Measurements from ENCODE around the gene CFAP73. TPM values are rescaled to one million over a fixed set of nuclear protein-coding genes. Genes with fewer than 3 reads are reported as not detected.
A peak's percentile ranks its signal among the peaks of the same experiment; 100 is the strongest.
"Not testable (repeated sequence)": the region's sequence is repeated elsewhere in the genome, so short reads cannot be mapped to it uniquely, and the experiment has no call there.

CFAP73 gene
- total RNA-seq, 1 donor from 2014 or later = 0.25 TPM

GRCh38 chr12:113141716-113142115 is 7.8 kb upstream of the CFAP73 start:
- DNase-seq (ENCODE audit: low read depth) = not testable (repeated sequence)

- DNase-seq (ENCODE audit: low read depth) = peak; percentile 41
These were observed 7.2 kb upstream of the CFAP73 start for GRCh38 chr12:113142173-113142885.

DNA sequence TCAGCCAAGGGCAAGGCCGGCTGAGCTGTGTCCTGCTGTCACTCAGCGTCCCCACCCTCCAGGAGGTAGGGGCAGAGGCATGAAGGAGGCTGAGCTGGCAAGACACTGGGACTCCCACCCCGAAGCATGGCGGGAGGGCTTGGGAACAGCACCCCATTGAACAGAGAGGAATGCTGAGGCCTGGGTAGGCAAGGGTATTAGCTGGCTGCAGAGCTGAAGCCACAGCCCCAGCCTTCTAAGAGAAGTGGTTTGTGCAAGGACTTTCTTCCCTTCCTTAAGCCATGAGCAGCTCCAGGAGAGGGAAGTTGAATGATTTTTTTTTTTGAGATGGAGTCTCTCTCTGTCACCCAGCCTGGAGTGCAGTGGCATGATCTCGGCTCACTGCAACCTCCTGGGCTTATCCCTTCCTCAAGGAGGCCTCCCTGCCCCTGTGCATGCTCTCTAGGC is 6.6 kb upstream of the CFAP73 start:
- no peak for DNase-seq (ENCODE audit: low read depth)

- no peak for DNase-seq (ENCODE audit: low read depth)
These were observed 5.6 kb upstream of the CFAP73 start for GRCh38 chr12:113143959-113144358.

DNA sequence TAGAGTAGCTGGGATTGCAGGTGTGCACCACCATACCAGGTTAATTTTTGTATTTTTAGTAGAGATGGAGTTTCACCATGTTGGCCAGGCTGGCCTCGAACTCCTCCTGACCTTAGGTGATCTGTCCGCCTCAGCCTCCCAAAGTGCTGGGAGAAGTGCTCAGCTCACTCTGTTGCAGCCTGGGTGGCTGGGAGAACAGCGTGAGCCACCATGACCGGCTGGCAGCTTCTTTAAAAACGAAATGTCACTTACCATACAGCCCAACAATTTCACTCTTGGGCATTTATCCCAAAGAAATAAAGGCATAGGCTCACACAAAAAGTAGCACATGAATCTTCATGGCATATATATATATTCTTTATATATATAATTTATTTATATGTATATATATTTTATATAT is 4.7 kb upstream of the CFAP73 start:
- DNase-seq (ENCODE audit: low read depth) = no peak

GRCh38 chr12:113145720-113146551 is 3.6 kb upstream of the CFAP73 start:
- peak; percentile 64 for DNase-seq (ENCODE audit: low read depth)

- DNase-seq (ENCODE audit: low read depth) = no peak
These were observed 2.5 kb upstream of the CFAP73 start for GRCh38 chr12:113146999-113147398.

DNA sequence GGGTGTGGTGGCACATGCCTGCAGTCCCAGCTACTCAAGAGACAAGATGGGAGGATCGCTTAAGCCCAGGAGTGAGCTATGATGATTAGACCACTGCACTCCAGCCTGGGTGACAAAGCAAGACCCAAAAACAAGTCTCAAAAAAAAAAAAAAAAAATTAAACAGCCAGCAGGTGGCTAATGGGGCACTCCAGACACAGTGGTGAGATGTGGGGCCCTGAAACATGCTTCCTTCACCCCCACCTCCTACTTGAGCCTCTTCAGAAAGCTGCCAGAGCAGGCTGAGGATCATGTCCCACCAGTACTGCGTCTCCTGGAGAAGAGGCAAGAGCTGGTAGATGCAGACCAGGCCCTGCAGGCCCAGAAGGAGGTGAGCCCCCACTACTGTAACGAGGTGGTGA is 2.1 kb downstream of the CFAP73 start:
- DNase-seq (ENCODE audit: low read depth) = no peak

GRCh38 chr12:113152196-113152834 is 2.8 kb downstream of the CFAP73 start:
- DNase-seq (ENCODE audit: low read depth) = no peak

DNA sequence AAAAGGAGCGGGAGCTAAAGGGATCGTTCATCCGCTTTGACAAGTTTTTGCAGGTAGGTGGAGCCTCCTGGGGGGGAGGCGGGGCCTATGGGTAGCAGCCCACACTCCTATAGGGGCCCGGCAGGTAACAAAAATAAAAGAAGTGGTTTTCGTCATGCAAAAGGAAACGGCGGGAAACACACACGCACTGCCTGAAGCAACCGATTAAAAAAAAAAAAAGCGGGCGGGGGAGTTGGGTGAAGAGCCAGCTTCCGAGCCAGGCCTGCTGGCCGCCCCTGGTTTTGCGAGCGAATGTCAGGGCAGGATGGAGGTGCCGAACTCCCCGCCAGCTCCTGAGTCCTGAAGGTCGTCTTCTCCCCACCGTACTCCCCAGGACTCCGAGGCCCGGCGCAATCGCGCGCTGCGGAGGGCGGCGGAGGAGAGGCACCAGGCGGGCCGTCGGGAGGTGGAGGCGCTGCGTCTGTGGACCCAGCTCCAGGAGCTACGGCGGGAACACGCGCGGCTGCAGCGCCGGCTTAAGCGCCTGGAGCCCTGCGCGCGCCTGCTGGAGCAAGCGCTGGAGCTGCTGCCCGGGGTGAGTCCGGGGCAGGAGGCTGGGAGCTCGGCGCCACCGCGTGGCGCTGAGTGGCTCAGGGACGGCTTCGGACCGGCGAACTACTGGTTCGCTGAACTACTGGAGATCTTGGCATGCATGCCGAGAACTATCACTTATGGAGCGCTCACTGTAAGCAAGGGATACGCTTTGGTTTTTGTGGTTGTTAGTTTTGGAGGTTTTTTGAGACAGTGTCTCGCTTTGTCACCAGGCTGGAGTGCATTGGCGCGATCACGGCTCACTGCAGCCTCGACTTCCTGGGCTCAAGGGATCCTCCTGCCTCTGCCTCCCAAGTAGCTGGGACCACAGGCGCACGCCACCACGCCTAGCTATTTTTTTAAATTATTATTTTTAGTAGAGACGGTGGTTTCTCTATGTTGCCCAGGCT is 3.6 kb downstream of the CFAP73 start:
- DNase-seq (ENCODE audit: low read depth) = peak; percentile 72

DNA sequence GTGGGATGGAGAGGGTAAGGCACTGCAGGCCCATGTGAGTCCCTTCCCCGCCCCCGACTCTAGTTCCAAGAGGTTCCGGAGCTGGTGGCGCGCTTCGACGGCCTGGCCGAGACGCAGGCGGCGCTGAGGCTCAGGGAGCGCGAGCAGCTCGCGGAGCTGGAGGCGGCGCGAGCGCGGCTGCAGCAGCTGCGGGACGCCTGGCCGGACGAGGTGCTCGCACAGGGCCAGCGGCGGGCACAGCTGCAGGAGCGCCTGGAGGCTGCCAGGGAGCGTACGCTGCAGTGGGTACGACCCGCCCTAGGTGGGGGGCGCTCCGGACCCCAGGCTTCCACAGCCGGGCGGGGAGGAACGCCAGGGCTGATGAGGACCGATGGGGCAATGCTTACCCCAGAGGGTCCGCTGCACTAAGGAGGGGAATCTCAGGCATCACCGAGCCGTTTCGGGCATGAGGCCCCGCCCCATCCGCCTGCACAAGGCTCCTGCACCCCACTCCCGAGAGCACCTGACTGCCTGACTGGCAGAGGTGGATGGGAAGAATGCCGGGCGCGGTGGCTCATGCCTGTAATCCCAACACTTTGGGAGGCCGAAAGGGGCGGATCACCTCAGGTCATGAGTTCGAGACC is 4.9 kb downstream of the CFAP73 start:
- no peak for DNase-seq (ENCODE audit: low read depth)

DNA sequence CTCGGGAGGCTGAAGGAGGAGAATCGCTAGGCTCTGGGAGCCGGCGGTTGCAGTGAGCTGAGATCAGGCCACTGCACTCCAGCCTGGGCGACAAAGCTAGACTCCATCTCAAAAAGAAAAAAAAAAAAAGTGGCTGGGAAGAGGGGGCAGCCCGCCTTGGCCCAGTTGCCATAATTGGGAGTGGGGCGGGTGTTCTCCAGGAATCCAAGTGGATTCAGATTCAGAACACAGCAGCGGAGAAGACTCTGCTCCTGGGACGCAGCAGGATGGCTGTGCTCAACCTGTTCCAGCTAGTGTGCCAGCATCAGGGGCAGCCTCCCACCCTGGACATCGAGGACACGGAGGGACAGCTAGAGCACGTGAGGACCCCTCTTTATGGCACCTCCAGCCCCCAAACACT is 5.5 kb downstream of the CFAP73 start:
- no peak for DNase-seq (ENCODE audit: low read depth)

- DNase-seq (ENCODE audit: low read depth) = no peak
These were observed 6.1 kb downstream of the CFAP73 start for GRCh38 chr12:113155646-113156045.

GRCh38 chr12:113157218-113157859 is 7.8 kb downstream of the CFAP73 start:
- no peak for DNase-seq (ENCODE audit: low read depth)

GRCh38 chr12:113158439-113159203 is 9.1 kb downstream of the CFAP73 start:
- no peak for DNase-seq (ENCODE audit: low read depth)

GRCh38 chr12:113159937-113160336 is 10.4 kb downstream of the CFAP73 start:
- no peak for DNase-seq (ENCODE audit: low read depth)

DNA sequence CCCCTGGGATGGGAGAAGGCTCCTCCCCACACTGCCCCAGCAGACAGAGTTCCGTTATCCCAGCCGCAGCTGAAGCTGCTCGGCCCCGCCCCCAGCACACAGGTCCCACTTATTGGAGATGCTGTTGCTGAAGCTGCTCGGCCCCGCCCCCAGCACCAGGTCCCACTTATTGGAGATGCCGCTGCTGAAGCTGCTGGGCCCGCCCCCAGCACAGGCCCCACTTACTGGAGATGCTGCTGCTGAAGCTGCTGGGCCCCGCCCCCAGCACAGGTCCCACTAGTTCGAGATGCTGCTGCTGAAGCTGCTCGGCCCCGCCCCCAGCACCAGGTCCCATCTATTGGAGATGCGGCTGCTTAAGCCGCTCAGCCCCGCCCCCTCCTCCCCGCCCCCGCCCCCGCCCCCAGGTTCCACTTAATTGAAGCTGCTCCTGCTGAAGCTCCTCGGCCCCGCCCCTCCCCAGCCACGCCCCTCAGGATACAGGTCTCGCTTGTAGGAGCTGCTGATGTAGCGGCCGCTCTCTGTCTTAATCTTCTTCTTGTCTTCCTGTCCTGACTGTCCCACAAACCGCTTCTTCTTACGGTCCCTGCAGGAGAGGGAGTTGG is 12.0 kb downstream of the CFAP73 start:
- DNase-seq (ENCODE audit: low read depth) = no peak

- peak; percentile 27 for DNase-seq (ENCODE audit: low read depth)
These were observed 12.8 kb downstream of the CFAP73 start for GRCh38 chr12:113162102-113163029.
